Fibroblast of mammary gland (primary cell): ENCODE results near the gene KRTAP5-9.
"Not testable (repeated sequence)": the region's sequence is repeated elsewhere in the genome, so short reads cannot be mapped to it uniquely, and the experiment has no call there.

Experiments used
- DNase-seq: peaks from one replicate; pipeline ENCODE4 v3.0.0-alpha.2; 2010; ENCODE audit warnings: low read depth
- H3K4me3 ChIP-seq: 2 replicates; pipeline ENCODE4 v1.5.1; 2011; ENCODE audit warnings: low read depth, mild to moderate bottlenecking, low read length, moderate library complexity; ENCODE audit not compliant: control insufficient read depth
- CTCF ChIP-seq: conservative IDR thresholded peaks from 2 replicates; pipeline ENCODE4 v1.5.1; 2011; ENCODE audit warnings: low read depth, low read length, inconsistent platforms; ENCODE audit not compliant: control insufficient read depth, insufficient read depth

The KRTAP5-9 gene

DNA sequence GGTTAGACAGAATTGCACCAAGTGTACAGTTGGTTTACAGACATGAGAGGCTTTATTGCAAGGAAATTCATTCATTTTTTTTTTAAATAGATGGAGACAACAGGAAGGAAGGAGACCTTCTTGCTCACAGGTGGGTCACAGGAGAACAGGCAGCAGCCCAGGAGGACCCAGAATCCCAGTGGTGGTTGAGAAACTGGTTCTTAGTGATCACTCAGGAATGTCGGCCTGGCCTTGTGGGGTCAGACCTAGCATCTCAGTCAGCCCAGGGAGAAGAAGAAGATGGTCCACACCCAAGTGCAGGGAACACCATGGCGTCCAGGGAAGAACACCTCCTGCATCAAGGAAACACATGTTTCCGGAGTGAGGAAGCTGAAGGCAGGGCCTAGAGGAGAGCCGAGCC is 33.6 kb downstream of the KRTAP5-9 start:
- H3K4me3 ChIP-seq: no peak overlapping the region
- no peak for DNase-seq
- no peak for TF ChIP-seq CTCF

DNA sequence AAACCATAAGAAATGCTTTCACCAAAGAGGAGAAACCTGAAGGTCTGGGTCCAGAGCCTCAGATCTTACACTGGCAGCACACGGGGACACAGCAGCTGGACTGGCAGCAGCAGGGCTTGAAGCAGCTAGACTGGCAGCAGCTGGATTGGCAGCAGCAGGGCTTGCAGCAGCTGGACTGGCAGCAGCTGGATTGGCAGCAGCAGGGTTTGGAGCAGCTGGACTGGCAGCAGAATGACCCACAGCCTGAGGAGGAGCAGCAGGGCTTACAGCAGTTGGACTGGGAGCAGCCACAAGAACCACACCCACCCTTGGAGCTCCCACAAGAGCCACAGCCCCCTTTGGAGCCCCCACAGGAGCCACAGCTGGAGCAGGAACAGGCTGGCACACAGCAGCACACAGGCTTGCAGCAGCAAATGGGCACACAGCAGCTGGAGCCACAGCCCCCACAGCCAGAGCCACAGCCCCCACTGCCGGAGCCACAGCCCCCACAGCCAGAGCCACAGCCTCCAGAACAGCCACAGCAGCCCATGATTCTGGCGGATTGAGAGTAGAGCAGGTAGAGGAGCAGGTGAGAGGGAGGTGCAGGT is 34.2 kb downstream of the KRTAP5-9 start, which contains the start of gene KRTAP5-11:
TSS of gene KRTAP5-11 (minus strand) at position 567 of the 587 bp plus-strand sequence. CDS start at position 529, 38 bp downstream.
- no peak for TF ChIP-seq CTCF
- no peak for DNase-seq
- no peak within 1 kb of the TSS for H3K4me3 ChIP-seq

DNA sequence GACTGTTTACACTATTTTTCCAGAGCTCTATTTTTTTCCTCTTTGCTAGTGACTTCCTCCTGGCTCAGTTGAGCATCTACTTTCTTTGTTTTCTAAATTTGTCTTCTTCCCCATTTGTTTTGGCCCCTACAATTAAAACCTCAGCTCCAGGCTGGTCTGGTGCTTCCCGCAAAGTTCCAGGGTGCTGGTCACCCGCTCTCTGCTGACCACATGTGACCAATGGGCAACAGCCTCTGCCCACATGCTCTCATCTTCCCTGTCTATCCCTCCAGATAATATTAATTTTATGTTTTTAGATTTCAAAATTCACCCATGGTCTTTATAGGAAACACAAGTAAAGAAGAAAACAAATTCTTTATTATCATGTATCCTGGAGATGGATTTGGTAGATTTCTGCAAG is 34.7 kb downstream of the KRTAP5-9 start:
- H3K4me3 ChIP-seq, DNase-seq: not testable (repeated sequence)

GRCh38 chr11:71585673-71586072 is 37.5 kb downstream of the KRTAP5-9 start:
- not testable (repeated sequence) for H3K4me3 ChIP-seq, DNase-seq

- not testable (repeated sequence) for DNase-seq, H3K4me3 ChIP-seq
These were observed 40.1 kb downstream of the KRTAP5-9 start for GRCh38 chr11:71588314-71588713.

DNA sequence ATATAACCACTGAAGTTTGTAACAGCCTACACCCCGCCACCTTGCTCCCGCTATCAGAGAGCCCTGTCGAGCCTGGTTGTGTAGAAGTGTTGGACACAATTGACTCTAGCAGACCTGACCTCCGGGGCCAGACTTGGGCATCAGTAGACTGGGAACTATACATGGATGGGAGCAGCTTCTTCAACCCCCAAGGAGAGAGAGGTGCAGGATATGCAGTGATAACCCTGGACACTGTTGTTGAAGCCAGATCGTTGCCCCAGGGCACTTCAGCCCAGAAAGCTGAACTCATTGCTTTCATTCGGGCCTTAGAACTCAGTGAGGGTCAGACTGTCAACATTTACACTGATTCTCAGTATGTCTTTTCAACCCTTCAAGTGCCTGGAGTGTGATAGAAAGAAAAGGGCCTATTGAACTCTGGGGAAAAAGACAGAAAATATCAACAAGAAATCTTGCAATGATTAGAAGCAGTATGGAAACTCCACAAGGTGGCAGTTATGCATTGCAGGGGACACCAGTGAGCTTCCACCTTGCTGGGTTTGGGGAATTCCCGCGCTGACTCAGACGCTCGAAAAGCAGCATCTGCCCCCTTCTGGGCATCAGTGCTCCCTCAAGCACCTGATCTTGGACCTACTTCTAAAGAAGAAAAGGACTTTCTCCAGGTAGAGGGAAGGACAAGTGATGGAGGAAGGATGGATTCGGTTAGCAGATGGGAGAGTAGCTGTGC is 40.8 kb downstream of the KRTAP5-9 start:
- DNase-seq: not testable (repeated sequence)

GRCh38 chr11:71589546-71589920 is 41.3 kb downstream of the KRTAP5-9 start:
- not testable (repeated sequence) for H3K4me3 ChIP-seq, DNase-seq

More for the DNA sequence above, 40.8 kb downstream of the KRTAP5-9 start:
- H3K4me3 ChIP-seq: not testable (repeated sequence)
